ENCODE data around the gene ADRB1. TPM values are rescaled to one million over a fixed set of nuclear protein-coding genes. Genes with fewer than 3 reads are reported as not detected.

The ADRB1 gene
- total and polyA plus RNA-seq, 2 of the 13 experiments (the other 11 are each of a cell fraction or from before 2014, with no cell fraction given): 0.07 TPM; not detected in 1

DNA sequence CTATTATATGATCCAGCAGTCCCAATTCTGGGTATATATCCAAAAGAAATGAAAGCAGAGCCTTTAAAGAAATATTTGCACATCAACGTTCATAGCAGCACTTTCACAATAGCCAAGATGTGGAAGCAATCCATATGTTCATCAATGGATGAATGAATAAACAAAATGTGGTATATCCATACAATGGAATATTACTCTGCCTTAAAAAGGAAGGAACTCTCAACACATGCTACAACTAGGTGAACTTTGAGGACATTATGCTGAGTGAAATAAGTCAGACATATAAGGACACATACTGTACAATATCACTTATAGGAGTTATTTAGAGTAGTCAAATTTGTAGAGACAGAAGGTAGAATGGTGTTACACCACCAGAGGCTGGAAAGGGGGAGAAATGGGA lies 28.0 kb upstream of the ADRB1 start:
- POLR2A ChIA-PET: no interaction called here
- H3K9me3 ChIP-seq (ENCODE audit: low read length): no peaks in the 10 kb centered on the region
- TF ChIP-seq YEATS4 (CRISPR knock-in tag; IDR thresholded peaks at IDR 0.05; ENCODE audit: borderline replicate concordance) (no peak), ZSCAN31 (CRISPR knock-in tag; IDR thresholded peaks at IDR 0.05; ENCODE audit: low read depth) (no peak)
- FAIRE-seq (no peak), ATAC-seq (no peak), DNase-seq (ENCODE audit: low spot score) (no peak)
- no peak overlapping the region for H3K9ac ChIP-seq (ENCODE audit: insufficient read depth, low read depth, low read length)
- no peak overlapping the region for H3K4me2 ChIP-seq (ENCODE audit: low read depth, low read length)
- H3K79me2 ChIP-seq (ENCODE audit: insufficient read depth, low read length): no peaks in the 10 kb centered on the region
- H2AFZ ChIP-seq (ENCODE audit: low read length): no peak overlapping the region
- in situ Hi-C loops (cut with HindIII; ENCODE audit: extremely low pct_ligation_motif_present, low pct_unique_long_range_greater_than_20kb): no loop called here
- intact Hi-C loops (cut with micrococcal nuclease; ENCODE audit: unreplicated experiment): no loop called here
- no peak overlapping the region for H3K4me3 ChIP-seq (replicated peaks in 1 of 3; ENCODE audit: insufficient read depth in 1 of 3, low read depth in 2 of 3, low read length in 3 of 3)
- CTCF ChIA-PET (ENCODE audit: low intra/inter-chr PET ratio, low total read pairs): no interaction called here
- no peaks in the 10 kb centered on the region for H3K36me3 ChIP-seq (replicated peaks in 1 of 2; ENCODE audit: control insufficient read depth in 1 of 2, insufficient read depth in 2 of 2, low read length in 2 of 2)
- 0 out of 5 replicates have a peak, but pooled peaks cover 0 to 3% of the 10 kb centered on the region in 2 experiments for H3K27me3 ChIP-seq (ENCODE audit: control insufficient read depth in 1 of 2, insufficient read depth in 2 of 2, low read length in 2 of 2)
- no peak overlapping the region for H3K27ac ChIP-seq (ENCODE audit: extremely low read length, insufficient read depth, low read length)
- BruUV-seq (replicated peaks): no TSS peak
- H4K20me1 ChIP-seq (ENCODE audit: insufficient read depth, low read length): no peaks in the 10 kb centered on the region
- no peaks in the 10 kb centered on the region for H3K4me1 ChIP-seq (ENCODE audit: insufficient read depth, low read length)
- WGBS (ENCODE audit: low lambda C conversion rate): 0% methylated on average over 1 of the region's 1 CpG

DNA sequence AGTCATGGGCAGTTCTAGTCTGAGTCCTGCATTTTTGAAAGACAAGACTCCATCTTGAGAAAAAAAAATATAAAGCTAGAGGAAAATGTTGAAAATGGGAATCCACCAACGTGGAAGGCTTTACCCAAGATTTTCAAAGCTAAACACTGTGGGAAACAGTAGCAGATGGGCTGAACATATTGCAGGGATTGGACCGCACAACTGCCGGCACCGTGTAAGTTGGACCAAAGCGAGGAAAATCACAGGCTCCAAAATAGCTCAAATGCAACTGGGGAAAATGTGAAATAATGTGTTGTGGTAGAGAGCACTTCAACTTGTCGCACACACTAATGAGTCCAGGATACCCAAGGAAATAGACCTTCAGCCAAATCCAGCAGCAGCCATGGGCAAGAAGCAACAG lies 26.4 kb upstream of the ADRB1 start:
- H2AFZ ChIP-seq (ENCODE audit: low read length): no peak overlapping the region
- no peaks in the 10 kb centered on the region for H4K20me1 ChIP-seq (ENCODE audit: insufficient read depth, low read length)
- in situ Hi-C loops (cut with HindIII; ENCODE audit: extremely low pct_ligation_motif_present, low pct_unique_long_range_greater_than_20kb): no loop called here
- BruUV-seq (replicated peaks): no TSS peak
- no peak for DNase-seq (ENCODE audit: low spot score)
- no peaks in the 10 kb centered on the region for H3K4me1 ChIP-seq (ENCODE audit: insufficient read depth, low read length)
- ChIA-PET CTCF (ENCODE audit: low intra/inter-chr PET ratio, low total read pairs) (no interaction called here), POLR2A (no interaction called here)
- 58% methylated on average over 6 of the region's 6 CpGs for WGBS (ENCODE audit: low lambda C conversion rate)
- H3K27ac ChIP-seq (ENCODE audit: extremely low read length, insufficient read depth, low read length): no peak overlapping the region
- 0 out of 5 replicates have a peak, but pooled peaks cover 0 to 3% of the 10 kb centered on the region in 2 experiments for H3K27me3 ChIP-seq (ENCODE audit: control insufficient read depth in 1 of 2, insufficient read depth in 2 of 2, low read length in 2 of 2)
- no peak overlapping the region for H3K4me3 ChIP-seq (replicated peaks in 1 of 3; ENCODE audit: insufficient read depth in 1 of 3, low read depth in 2 of 3, low read length in 3 of 3)
- no peaks in the 10 kb centered on the region for H3K36me3 ChIP-seq (replicated peaks in 1 of 2; ENCODE audit: control insufficient read depth in 1 of 2, insufficient read depth in 2 of 2, low read length in 2 of 2)
- H3K9ac ChIP-seq (ENCODE audit: insufficient read depth, low read depth, low read length): no peak overlapping the region
- H3K79me2 ChIP-seq (ENCODE audit: insufficient read depth, low read length): no peaks in the 10 kb centered on the region
- no peak for FAIRE-seq
- intact Hi-C loops (cut with micrococcal nuclease; ENCODE audit: unreplicated experiment): no loop called here
- no peak for TF ChIP-seq TGIF2 (CRISPR knock-in tag; IDR thresholded peaks at IDR 0.05)
- TF ChIP-seq MEIS2 (CRISPR knock-in tag; IDR thresholded peaks at IDR 0.05): no peak
- TF ChIP-seq POLR2A (IDR thresholded peaks at IDR 0.05; ENCODE audit: insufficient read depth in 1 of 2, low read depth in 2 of 2, low read length in 2 of 2): no peak
- no peak for TF ChIP-seq CHCHD3 (CRISPR knock-in tag; IDR thresholded peaks at IDR 0.05)
- TF ChIP-seq GABPA (IDR thresholded peaks at IDR 0.05; ENCODE audit: low read depth, low read length): no peak
- TF ChIP-seq GABPA (CRISPR knock-in tag; IDR thresholded peaks at IDR 0.05; ENCODE audit: low read depth): no peak
- no peak for TF ChIP-seq ZKSCAN8 (CRISPR knock-in tag; IDR thresholded peaks at IDR 0.05; ENCODE audit: borderline replicate concordance)
- no peak for TF ChIP-seq ZBTB38 (CRISPR knock-in tag; IDR thresholded peaks at IDR 0.05)
- no peak for TF ChIP-seq ZFP37 (CRISPR knock-in tag; IDR thresholded peaks at IDR 0.05; ENCODE audit: borderline replicate concordance)
- no peak for TF ChIP-seq SYNCRIP (IDR thresholded peaks at IDR 0.05; ENCODE audit: insufficient read depth, low read depth, low read length)
- TF ChIP-seq ESRRA (CRISPR knock-in tag; IDR thresholded peaks at IDR 0.05; ENCODE audit: low read depth): no peak
- no peak for TF ChIP-seq NFIC (IDR thresholded peaks at IDR 0.05; ENCODE audit: low read length)
- TF ChIP-seq MTF1 (CRISPR knock-in tag; IDR thresholded peaks at IDR 0.05): no peak
- TF ChIP-seq ZNF501 (CRISPR knock-in tag; IDR thresholded peaks at IDR 0.05): no peak
- no peak for TF ChIP-seq TEAD3 (CRISPR knock-in tag; optimal IDR thresholded peaks at IDR 0.05; ENCODE audit: borderline replicate concordance)
- no peak for TF ChIP-seq PLRG1 (conservative IDR thresholded peaks at IDR 0.05)
- TF ChIP-seq, protein P1, sequence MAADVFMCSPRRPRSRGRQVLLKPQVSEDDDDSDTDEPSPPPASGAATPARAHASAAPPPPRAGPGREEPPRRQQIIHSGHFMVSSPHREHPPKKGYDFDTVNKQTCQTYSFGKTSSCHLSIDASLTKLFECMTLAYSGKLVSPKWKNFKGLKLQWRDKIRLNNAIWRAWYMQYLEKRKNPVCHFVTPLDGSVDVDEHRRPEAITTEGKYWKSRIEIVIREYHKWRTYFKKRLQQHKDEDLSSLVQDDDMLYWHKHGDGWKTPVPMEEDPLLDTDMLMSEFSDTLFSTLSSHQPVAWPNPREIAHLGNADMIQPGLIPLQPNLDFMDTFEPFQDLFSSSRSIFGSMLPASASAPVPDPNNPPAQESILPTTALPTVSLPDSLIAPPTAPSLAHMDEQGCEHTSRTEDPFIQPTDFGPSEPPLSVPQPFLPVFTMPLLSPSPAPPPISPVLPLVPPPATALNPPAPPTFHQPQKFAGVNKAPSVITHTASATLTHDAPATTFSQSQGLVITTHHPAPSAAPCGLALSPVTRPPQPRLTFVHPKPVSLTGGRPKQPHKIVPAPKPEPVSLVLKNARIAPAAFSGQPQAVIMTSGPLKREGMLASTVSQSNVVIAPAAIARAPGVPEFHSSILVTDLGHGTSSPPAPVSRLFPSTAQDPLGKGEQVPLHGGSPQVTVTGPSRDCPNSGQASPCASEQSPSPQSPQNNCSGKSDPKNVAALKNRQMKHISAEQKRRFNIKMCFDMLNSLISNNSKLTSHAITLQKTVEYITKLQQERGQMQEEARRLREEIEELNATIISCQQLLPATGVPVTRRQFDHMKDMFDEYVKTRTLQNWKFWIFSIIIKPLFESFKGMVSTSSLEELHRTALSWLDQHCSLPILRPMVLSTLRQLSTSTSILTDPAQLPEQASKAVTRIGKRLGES (CRISPR knock-in tag; IDR thresholded peaks at IDR 0.05; ENCODE audit: borderline replicate concordance): no peak
- no peak for TF ChIP-seq ZNF224 (CRISPR knock-in tag; IDR thresholded peaks at IDR 0.05)
- no peak for TF ChIP-seq CCDC6 (CRISPR knock-in tag; IDR thresholded peaks at IDR 0.05)
- no peak for ATAC-seq
- no peaks in the 10 kb centered on the region for H3K9me3 ChIP-seq (ENCODE audit: low read length)
- no peak overlapping the region for H3K4me2 ChIP-seq (ENCODE audit: low read depth, low read length)

Data from HepG2 (cell line).